Astrocyte (in vitro differentiated cells and primary cell): ENCODE results near the gene TLK2. TPM values are rescaled to one million over a fixed set of nuclear protein-coding genes. Genes with fewer than 3 reads are reported as not detected.

Experiments
- DNase-seq: peaks from one replicate; pipeline ENCODE4 v3.0.0-alpha.2; 2010; ENCODE audit warnings: low read depth
- FAIRE-seq: peaks from 2 replicates; lab custom pipeline; 2011; peaks lifted over from hg19 to GRCh38; lab: Jason Lieb, UNC
- H2AFZ ChIP-seq: 2 replicates; pipeline ENCODE4 v1.6.0; 2012; ENCODE audit warnings: low read depth, low read length, inconsistent platforms
- H3K27ac ChIP-seq: 2 replicates; pipeline ENCODE4 v1.5.1; 2011; ENCODE audit warnings: low read depth, low read length, inconsistent platforms
- H3K27me3 ChIP-seq: 2 replicates; pipeline ENCODE4 v1.6.0; 2011; ENCODE audit warnings: low read length, inconsistent platforms; ENCODE audit not compliant: insufficient read depth
- H3K36me3 ChIP-seq: 2 replicates; pipeline ENCODE4 v1.5.1; 2011; ENCODE audit warnings: low read length, inconsistent platforms; ENCODE audit not compliant: insufficient read depth
- H3K4me1 ChIP-seq: 2 replicates; pipeline ENCODE4 v1.5.1; 2011; ENCODE audit warnings: low read length, inconsistent platforms; ENCODE audit not compliant: insufficient read depth
- H3K4me2 ChIP-seq: 2 replicates; pipeline ENCODE4 v1.6.0; 2012; ENCODE audit warnings: low read length, inconsistent platforms
- H3K4me3 ChIP-seq: 2 replicates; pipeline ENCODE4 v1.5.1; 2011; ENCODE audit warnings: low read depth, mild to moderate bottlenecking, low read length, inconsistent platforms; ENCODE audit not compliant: insufficient read depth
- H3K79me2 ChIP-seq: 2 replicates; pipeline ENCODE4 v1.6.0; 2012; ENCODE audit warnings: mild to moderate bottlenecking, low read length, inconsistent platforms; ENCODE audit not compliant: insufficient read depth
- H3K9ac ChIP-seq: 2 replicates; pipeline ENCODE4 v1.6.0; 2012; ENCODE audit warnings: mild to moderate bottlenecking, low read length, inconsistent platforms
- H3K9me3 ChIP-seq: 2 replicates; pipeline ENCODE4 v1.5.1; 2012; ENCODE audit warnings: low read depth, mild to moderate bottlenecking, low read length, inconsistent platforms; ENCODE audit not compliant: insufficient read depth
- H4K20me1 ChIP-seq: 2 replicates; pipeline ENCODE4 v1.6.0; 2012; ENCODE audit warnings: low read length, inconsistent platforms; ENCODE audit not compliant: insufficient read depth
- H3K27ac Mint-ChIP-seq: one replicate; pipeline ENCODE4 v1.8.0; 2021; ENCODE audit warnings: mild to moderate bottlenecking, mixed read lengths; ENCODE audit not compliant: unreplicated experiment
- H3K27me3 Mint-ChIP-seq: one replicate; pipeline ENCODE4 v1.8.0; 2021; ENCODE audit warnings: low read depth, mixed read lengths; ENCODE audit not compliant: unreplicated experiment
- H3K36me3 Mint-ChIP-seq: one replicate; pipeline ENCODE4 v1.8.0; 2021; ENCODE audit warnings: low read depth, mixed read lengths; ENCODE audit not compliant: unreplicated experiment
- H3K4me1 Mint-ChIP-seq: one replicate; pipeline ENCODE4 v1.8.0; 2021; ENCODE audit warnings: low read depth, mixed read lengths; ENCODE audit not compliant: unreplicated experiment
- H3K4me3 Mint-ChIP-seq: one replicate; pipeline ENCODE4 v1.8.0; 2021; ENCODE audit warnings: mild to moderate bottlenecking, moderate library complexity, mixed read lengths; ENCODE audit not compliant: unreplicated experiment
- H3K9me3 Mint-ChIP-seq: one replicate; pipeline ENCODE4 v1.8.0; 2021; ENCODE audit warnings: mild to moderate bottlenecking, mixed read lengths; ENCODE audit not compliant: unreplicated experiment
- CTCF ChIP-seq: IDR thresholded peaks from 2 replicates; pipeline ENCODE4 v1.5.1; 2011; ENCODE audit warnings: low read depth, mild to moderate bottlenecking, inconsistent platforms, low read length, moderate library complexity; ENCODE audit not compliant: insufficient read depth
- EZH2 ChIP-seq: IDR thresholded peaks from 2 replicates; pipeline ENCODE4 v1.6.1; 2012; ENCODE audit warnings: mild to moderate bottlenecking, low read length, inconsistent platforms; ENCODE audit not compliant: insufficient read depth
- total RNA-seq: library from RNA; stranded (reverse); gene quantifications from 2 replicates; pipeline ENCODE4 v1.2.1, GENCODE V29; 2021

The TLK2 gene
- total RNA-seq, 1 donor from 2014 or later, result 53.0 TPM

- TF ChIP-seq CTCF (no peak), EZH2 (no peak)
- Histone ChIP-seq H3K79me2 (peaks cover 87% of the 10 kb centered on the region), H3K36me3 (peaks cover 10% of the 10 kb centered on the region), H3K9me3 (no peaks in the 10 kb centered on the region), H2AFZ (no peak overlapping the region), H3K4me2 (no peak overlapping the region), H4K20me1 (peaks cover 87% of the 10 kb centered on the region), H3K27ac (no peak overlapping the region), H3K9ac (no peak overlapping the region), H3K4me1 (no peaks in the 10 kb centered on the region), H3K4me3 (no peak overlapping the region), H3K27me3 (no peaks in the 10 kb centered on the region)
- no peak for FAIRE-seq
- DNase-seq, result no peak
- peaks cover 3% of the 10 kb centered on the region for H3K9me3 Mint-ChIP-seq
- no peak overlapping the region for H3K4me3 Mint-ChIP-seq
- H3K27ac Mint-ChIP-seq, result no peak overlapping the region
- H3K27me3 Mint-ChIP-seq, result no peaks in the 10 kb centered on the region
- H3K36me3 Mint-ChIP-seq, result peaks cover 21% of the 10 kb centered on the region
- peaks cover 16% of the 10 kb centered on the region for H3K4me1 Mint-ChIP-seq
These were observed 182.7 kb downstream of the TLK2 start for GRCh38 chr17:62661337-62661736.

DNA sequence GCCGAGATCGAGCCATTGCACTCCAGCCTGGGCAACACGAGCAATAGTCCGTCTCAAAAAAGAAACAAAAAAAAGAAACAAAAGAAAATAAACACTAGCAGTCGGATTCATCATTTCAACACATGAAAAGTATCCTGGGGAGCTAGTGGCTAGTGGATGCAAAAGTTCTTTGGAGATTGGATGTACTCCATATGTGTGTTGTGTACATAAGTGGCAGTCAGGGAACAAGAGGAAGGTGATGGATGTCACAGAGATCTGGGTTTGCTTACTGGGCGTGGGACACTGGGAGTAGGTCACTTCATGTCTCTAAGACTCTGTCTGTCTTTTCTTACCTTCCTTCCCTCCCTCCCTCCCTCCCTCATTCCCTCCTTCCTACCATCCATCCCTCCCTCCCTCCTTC, 184.2 kb downstream of the TLK2 start:
- no peaks in the 10 kb centered on the region for H3K9me3 ChIP-seq
- H3K4me3 ChIP-seq, result no peak overlapping the region
- Mint-ChIP-seq H3K27ac (no peak overlapping the region), H3K36me3 (peaks cover 20% of the 10 kb centered on the region), H3K27me3 (no peaks in the 10 kb centered on the region), H3K9me3 (peaks cover 3% of the 10 kb centered on the region), H3K4me3 (no peak overlapping the region), H3K4me1 (peaks cover 12% of the 10 kb centered on the region)
- no peak overlapping the region for H3K27ac ChIP-seq
- H2AFZ ChIP-seq, result no peak overlapping the region
- peaks cover 10% of the 10 kb centered on the region for H3K36me3 ChIP-seq
- H3K9ac ChIP-seq, result no peak overlapping the region
- H3K4me2 ChIP-seq, result no peak overlapping the region
- DNase-seq, result no peak
- no peaks in the 10 kb centered on the region for H3K27me3 ChIP-seq
- H4K20me1 ChIP-seq, result peaks cover 86% of the 10 kb centered on the region
- H3K4me1 ChIP-seq, result no peaks in the 10 kb centered on the region
- peak; percentile 50 for FAIRE-seq
- TF ChIP-seq EZH2 (no peak), CTCF (no peak)
- H3K79me2 ChIP-seq, result peaks cover 78% of the 10 kb centered on the region

Other genes starting within 250 kb of the TLK2 start
- not detected in 2 replicates for gene EFCAB3, start 98.3 kb upstream of the TLK2 start, total RNA-seq
- gene METTL2A, start 54.9 kb upstream of the TLK2 start, total RNA-seq, result 20.1 and 20.9 TPM in 2 replicates
- 361 and 588 TPM in 2 replicates for gene MRC2, start 148.8 kb downstream of the TLK2 start, total RNA-seq